ENCODE results near the gene TPK1. TPM values are rescaled to one million over a fixed set of nuclear protein-coding genes. Genes with fewer than 3 reads are reported as not detected.
"Not testable (repeated sequence)": the region's sequence is repeated elsewhere in the genome, so short reads cannot be mapped to it uniquely, and the experiment has no call there.

The TPK1 gene
- total and polyA plus RNA-seq, 2 donors, result 6.7 to 7.4 TPM

DNA sequence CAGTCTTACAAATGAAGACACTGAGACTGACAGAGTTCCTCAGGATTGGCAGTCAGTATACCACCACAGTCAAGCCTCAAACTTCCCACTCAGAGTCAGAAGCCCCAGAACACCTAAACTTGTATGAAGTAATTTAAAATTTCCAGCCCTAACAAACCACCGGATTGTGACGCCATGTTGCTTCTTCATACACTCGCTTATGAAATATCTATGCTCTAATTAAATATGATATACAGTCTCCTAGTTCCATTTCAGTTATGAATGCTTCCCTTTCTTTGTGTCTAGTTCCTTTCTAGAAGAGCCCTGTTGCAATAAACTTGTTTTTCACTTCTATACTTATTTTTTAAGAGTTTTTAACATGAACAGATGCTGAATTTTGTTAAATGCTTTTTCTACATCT is 260.4 kb downstream of the TPK1 start:
- Histone ChIP-seq H3K36me3 (ENCODE audit: control insufficient read depth in 2 of 2, insufficient read depth in 2 of 2, low read length in 1 of 2) (no peaks in the 10 kb centered on the region), H3K27me3 (ENCODE audit: control insufficient read depth in 2 of 2, insufficient read depth in 1 of 2, low read length in 1 of 2) (no peaks in the 10 kb centered on the region), H3K4me3 (ENCODE audit: low read length in 2 of 2) (no peak overlapping the region), H3K27ac (ENCODE audit: low read depth in 1 of 2, low read length in 1 of 2) (no peak overlapping the region), H3K4me1 (ENCODE audit: control insufficient read depth in 2 of 2, insufficient read depth in 2 of 2, low read length in 2 of 2) (no peaks in the 10 kb centered on the region), H3K9me3 (ENCODE audit: control insufficient read depth in 2 of 2, insufficient read depth in 1 of 2, low read length in 1 of 2) (no peaks in the 10 kb centered on the region)
- DNase-seq (ENCODE audit: low read depth in 6 of 9, low spot score in 9 of 9), result no peak
- 96% methylated on average over 3 of the region's 3 CpGs for WGBS

DNA sequence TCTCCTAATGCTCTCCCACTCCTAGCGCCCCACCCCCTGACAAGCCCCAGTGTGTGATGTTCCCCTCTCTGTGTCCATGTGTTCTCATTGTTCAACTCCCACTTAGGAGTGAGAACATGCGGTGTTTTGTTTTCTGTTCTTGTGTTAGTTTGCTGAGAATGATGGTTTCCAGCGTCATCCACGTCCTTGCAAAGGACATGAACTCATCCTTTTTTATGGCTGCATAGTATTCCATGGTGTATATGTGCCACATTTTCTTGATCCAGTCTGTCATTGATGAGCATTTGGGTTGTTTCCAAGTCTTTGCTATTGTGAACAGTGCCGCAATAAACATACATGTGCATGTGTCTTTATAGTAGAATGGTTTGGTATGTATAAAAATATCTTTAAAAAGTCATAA is 261.1 kb downstream of the TPK1 start:
- not testable (repeated sequence) for H3K36me3 ChIP-seq (ENCODE audit: control insufficient read depth in 2 of 2, insufficient read depth in 2 of 2, low read length in 1 of 2); H3K4me1 ChIP-seq (ENCODE audit: control insufficient read depth in 2 of 2, insufficient read depth in 2 of 2, low read length in 2 of 2); H3K4me3 ChIP-seq (ENCODE audit: low read length in 2 of 2); DNase-seq (ENCODE audit: low read depth in 6 of 9, low spot score in 9 of 9); H3K27me3 ChIP-seq (ENCODE audit: control insufficient read depth in 2 of 2, insufficient read depth in 1 of 2, low read length in 1 of 2); H3K9me3 ChIP-seq (ENCODE audit: control insufficient read depth in 2 of 2, insufficient read depth in 1 of 2, low read length in 1 of 2); H3K27ac ChIP-seq (ENCODE audit: low read depth in 1 of 2, low read length in 1 of 2)
- 85% methylated on average over 5 of the region's 5 CpGs for WGBS

DNA sequence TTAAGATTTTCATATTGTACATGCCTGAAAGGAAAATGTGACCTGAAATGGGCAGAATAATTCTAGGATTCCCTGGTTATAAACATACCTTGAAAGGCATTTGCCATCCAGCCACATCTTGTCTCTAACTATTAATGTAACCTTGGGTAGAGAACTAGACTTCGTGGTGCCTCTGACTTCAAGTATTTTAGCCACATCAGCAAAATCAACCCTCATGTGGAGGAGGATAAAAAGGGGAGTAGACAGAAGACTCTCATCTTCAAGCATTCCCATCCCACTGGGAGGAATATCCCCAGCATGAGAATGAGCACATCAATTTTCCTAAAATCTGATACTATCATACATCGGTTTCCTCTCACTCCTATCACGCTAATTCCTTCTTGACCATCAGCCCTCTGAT is 267.6 kb downstream of the TPK1 start:
- H3K36me3 ChIP-seq (ENCODE audit: control insufficient read depth in 2 of 2, insufficient read depth in 2 of 2, low read length in 1 of 2), result no peaks in the 10 kb centered on the region
- no peaks in the 10 kb centered on the region for H3K4me1 ChIP-seq (ENCODE audit: control insufficient read depth in 2 of 2, insufficient read depth in 2 of 2, low read length in 2 of 2)
- no peaks in the 10 kb centered on the region for H3K9me3 ChIP-seq (ENCODE audit: control insufficient read depth in 2 of 2, insufficient read depth in 1 of 2, low read length in 1 of 2)
- no peak overlapping the region for H3K27ac ChIP-seq (ENCODE audit: low read depth in 1 of 2, low read length in 1 of 2)
- H3K4me3 ChIP-seq (ENCODE audit: low read length in 2 of 2), result no peak overlapping the region
- DNase-seq (ENCODE audit: low read depth in 6 of 9, low spot score in 9 of 9), result no peak
- no peaks in the 10 kb centered on the region for H3K27me3 ChIP-seq (ENCODE audit: control insufficient read depth in 2 of 2, insufficient read depth in 1 of 2, low read length in 1 of 2)
- 98% methylated on average over 3 of the region's 3 CpGs for WGBS

DNA sequence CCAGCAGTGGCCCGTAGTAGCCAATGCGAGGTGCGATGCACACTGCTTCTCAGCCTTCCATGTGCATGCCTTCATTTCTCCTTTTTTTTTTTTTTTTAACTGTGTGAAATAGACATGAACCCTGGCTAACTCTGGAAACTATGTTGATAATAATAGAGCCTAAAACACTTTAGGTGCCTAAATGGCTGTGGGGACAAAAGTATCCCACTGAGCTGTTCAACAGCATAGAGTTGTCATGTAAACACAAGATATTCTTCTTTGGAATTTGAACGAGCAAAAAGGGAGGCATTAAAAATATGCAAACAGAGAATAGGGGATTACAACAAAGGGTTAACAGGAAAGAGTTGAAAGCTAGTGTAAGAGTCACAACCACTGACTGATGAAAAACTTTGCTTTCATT is 270.3 kb downstream of the TPK1 start:
- Histone ChIP-seq H3K27me3 (ENCODE audit: control insufficient read depth in 2 of 2, insufficient read depth in 1 of 2, low read length in 1 of 2) (no peaks in the 10 kb centered on the region), H3K36me3 (ENCODE audit: control insufficient read depth in 2 of 2, insufficient read depth in 2 of 2, low read length in 1 of 2) (no peaks in the 10 kb centered on the region), H3K4me3 (ENCODE audit: low read length in 2 of 2) (no peak overlapping the region), H3K27ac (ENCODE audit: low read depth in 1 of 2, low read length in 1 of 2) (no peak overlapping the region), H3K4me1 (ENCODE audit: control insufficient read depth in 2 of 2, insufficient read depth in 2 of 2, low read length in 2 of 2) (no peaks in the 10 kb centered on the region), H3K9me3 (ENCODE audit: control insufficient read depth in 2 of 2, insufficient read depth in 1 of 2, low read length in 1 of 2) (no peaks in the 10 kb centered on the region)
- 97% methylated on average over 4 of the region's 4 CpGs for WGBS
- DNase-seq (ENCODE audit: low read depth in 6 of 9, low spot score in 9 of 9), result no peak

DNA sequence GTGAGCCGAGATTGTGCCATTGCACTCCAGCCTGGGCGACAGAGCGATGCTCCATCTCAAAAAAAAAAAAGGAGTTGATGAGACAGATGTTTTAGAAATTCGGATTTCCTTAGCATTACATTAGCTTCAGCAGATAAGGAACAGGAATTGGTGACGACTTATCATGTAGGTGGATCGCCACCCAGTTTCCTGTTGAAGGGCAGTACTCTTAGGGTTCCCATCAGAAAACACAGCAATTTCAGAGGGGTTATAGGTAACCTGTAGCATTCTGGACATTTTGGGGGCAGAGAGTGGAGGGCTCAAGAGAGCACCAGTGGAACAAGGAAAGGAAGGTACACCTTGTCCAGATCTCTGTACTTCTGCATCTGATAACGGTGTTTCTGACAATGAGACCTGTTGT is 286.0 kb downstream of the TPK1 start:
- Histone ChIP-seq H3K27ac (ENCODE audit: low read depth in 1 of 2, low read length in 1 of 2) (no peak overlapping the region), H3K27me3 (ENCODE audit: control insufficient read depth in 2 of 2, insufficient read depth in 1 of 2, low read length in 1 of 2) (no peaks in the 10 kb centered on the region), H3K4me1 (ENCODE audit: control insufficient read depth in 2 of 2, insufficient read depth in 2 of 2, low read length in 2 of 2) (no peaks in the 10 kb centered on the region), H3K36me3 (ENCODE audit: control insufficient read depth in 2 of 2, insufficient read depth in 2 of 2, low read length in 1 of 2) (no peaks in the 10 kb centered on the region), H3K4me3 (ENCODE audit: low read length in 2 of 2) (no peak overlapping the region), H3K9me3 (ENCODE audit: control insufficient read depth in 2 of 2, insufficient read depth in 1 of 2, low read length in 1 of 2) (no peaks in the 10 kb centered on the region)
- DNase-seq (ENCODE audit: low read depth in 6 of 9, low spot score in 9 of 9), result no peak
- 47% methylated on average over 7 of the region's 7 CpGs for WGBS

DNA sequence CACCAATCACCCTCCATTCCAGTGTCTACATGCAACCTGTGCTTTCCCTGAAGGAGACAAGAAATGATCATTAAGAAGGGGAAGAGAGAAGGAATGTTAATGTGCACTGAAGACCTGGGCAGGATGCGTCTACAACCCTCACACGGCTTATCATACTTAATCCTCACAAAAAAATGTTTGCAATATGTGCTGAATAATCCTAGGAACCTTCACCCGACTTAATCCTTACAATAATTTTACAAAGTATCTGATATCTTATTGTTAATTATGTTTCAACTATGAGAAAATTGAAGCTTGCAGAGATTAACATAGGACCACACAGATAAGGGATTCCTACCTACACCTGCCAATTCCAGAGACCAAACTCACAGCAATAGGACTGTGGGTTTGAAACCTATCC is 287.3 kb downstream of the TPK1 start:
- no peak for DNase-seq (ENCODE audit: low read depth in 6 of 9, low spot score in 9 of 9)
- Histone ChIP-seq H3K27me3 (ENCODE audit: control insufficient read depth in 2 of 2, insufficient read depth in 1 of 2, low read length in 1 of 2) (no peaks in the 10 kb centered on the region), H3K4me3 (ENCODE audit: low read length in 2 of 2) (no peak overlapping the region)

DNA sequence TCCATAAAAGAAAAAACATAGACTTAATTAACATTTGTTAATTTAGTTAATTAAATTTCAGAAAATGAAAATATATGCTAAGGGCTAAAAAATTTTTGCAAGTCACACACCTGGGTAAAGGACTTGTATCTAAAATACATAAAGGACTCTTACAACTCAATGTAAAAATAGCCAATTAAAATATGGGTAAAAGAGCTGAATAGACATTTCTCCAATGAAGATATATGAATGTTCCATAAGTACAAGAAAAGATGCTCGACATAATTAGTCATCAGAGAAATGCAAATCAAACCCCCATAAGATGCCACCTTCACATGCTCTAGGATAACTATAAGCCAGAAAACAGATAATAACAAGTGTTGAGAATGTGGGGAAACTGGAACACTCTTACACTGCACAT is 288.0 kb downstream of the TPK1 start:
- H3K36me3 ChIP-seq (ENCODE audit: control insufficient read depth in 2 of 2, insufficient read depth in 2 of 2, low read length in 1 of 2), result no peaks in the 10 kb centered on the region
- no peak overlapping the region for H3K4me3 ChIP-seq (ENCODE audit: low read length in 2 of 2)
- DNase-seq (ENCODE audit: low read depth in 6 of 9, low spot score in 9 of 9), result no peak
- no peaks in the 10 kb centered on the region for H3K9me3 ChIP-seq (ENCODE audit: control insufficient read depth in 2 of 2, insufficient read depth in 1 of 2, low read length in 1 of 2)
- WGBS, result 93% methylated on average over 1 of the region's 1 CpG
- no peaks in the 10 kb centered on the region for H3K4me1 ChIP-seq (ENCODE audit: control insufficient read depth in 2 of 2, insufficient read depth in 2 of 2, low read length in 2 of 2)
- no peak overlapping the region for H3K27ac ChIP-seq (ENCODE audit: low read depth in 1 of 2, low read length in 1 of 2)
- H3K27me3 ChIP-seq (ENCODE audit: control insufficient read depth in 2 of 2, insufficient read depth in 1 of 2, low read length in 1 of 2), result no peaks in the 10 kb centered on the region

More for the DNA sequence above, 287.3 kb downstream of the TPK1 start:
- no peak overlapping the region for H3K27ac ChIP-seq (ENCODE audit: low read depth in 1 of 2, low read length in 1 of 2)
- H3K36me3 ChIP-seq (ENCODE audit: control insufficient read depth in 2 of 2, insufficient read depth in 2 of 2, low read length in 1 of 2), result no peaks in the 10 kb centered on the region
- H3K9me3 ChIP-seq (ENCODE audit: control insufficient read depth in 2 of 2, insufficient read depth in 1 of 2, low read length in 1 of 2), result no peaks in the 10 kb centered on the region
- 98% methylated on average over 3 of the region's 3 CpGs for WGBS
- H3K4me1 ChIP-seq (ENCODE audit: control insufficient read depth in 2 of 2, insufficient read depth in 2 of 2, low read length in 2 of 2), result no peaks in the 10 kb centered on the region

DNA sequence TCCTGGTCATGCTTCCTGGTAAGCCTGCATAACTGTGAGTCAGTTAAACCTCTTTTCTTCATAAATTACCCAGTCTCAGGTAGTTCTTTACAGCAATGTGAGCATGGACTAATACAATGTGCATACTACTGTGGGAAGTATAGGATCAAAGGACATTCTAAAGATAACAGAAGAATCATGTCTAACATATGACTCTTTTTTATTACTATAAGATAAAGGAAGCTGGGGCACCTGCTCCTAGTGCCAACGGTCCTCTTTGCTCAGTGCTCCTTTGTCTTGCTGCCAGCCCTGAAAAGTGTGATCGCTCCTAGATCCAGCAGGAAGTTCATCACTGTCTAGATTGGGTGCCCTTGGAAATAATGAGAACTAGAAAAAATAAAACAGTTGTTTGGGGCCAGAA is 289.1 kb downstream of the TPK1 start:
- Histone ChIP-seq H3K27ac (ENCODE audit: low read depth in 1 of 2, low read length in 1 of 2) (no peak overlapping the region), H3K4me3 (ENCODE audit: low read length in 2 of 2) (no peak overlapping the region), H3K27me3 (ENCODE audit: control insufficient read depth in 2 of 2, insufficient read depth in 1 of 2, low read length in 1 of 2) (no peaks in the 10 kb centered on the region), H3K9me3 (ENCODE audit: control insufficient read depth in 2 of 2, insufficient read depth in 1 of 2, low read length in 1 of 2) (no peaks in the 10 kb centered on the region), H3K36me3 (ENCODE audit: control insufficient read depth in 2 of 2, insufficient read depth in 2 of 2, low read length in 1 of 2) (no peaks in the 10 kb centered on the region), H3K4me1 (ENCODE audit: control insufficient read depth in 2 of 2, insufficient read depth in 2 of 2, low read length in 2 of 2) (no peaks in the 10 kb centered on the region)
- DNase-seq (ENCODE audit: low read depth in 6 of 9, low spot score in 9 of 9), result no peak
- WGBS, result 93% methylated on average over 2 of the region's 2 CpGs

DNA sequence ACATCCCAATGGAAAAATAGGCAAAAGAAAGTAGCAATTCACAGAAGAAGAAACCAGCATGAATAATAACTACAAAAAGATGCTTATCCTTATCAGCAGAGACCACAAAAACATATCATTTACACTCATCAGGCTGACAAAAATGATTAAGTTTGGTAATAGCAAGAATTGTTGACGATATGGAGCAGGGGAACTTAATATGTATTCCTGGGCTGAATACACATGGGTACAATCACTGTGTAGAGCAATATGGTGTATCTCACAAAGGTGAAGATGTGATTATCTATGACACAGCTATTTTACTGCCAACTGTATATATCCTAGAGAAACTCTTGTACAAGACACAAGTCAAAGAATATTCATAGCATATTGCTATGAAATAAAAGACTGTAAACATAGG is 290.5 kb downstream of the TPK1 start:
- Histone ChIP-seq H3K9me3 (ENCODE audit: control insufficient read depth in 2 of 2, insufficient read depth in 1 of 2, low read length in 1 of 2) (no peaks in the 10 kb centered on the region), H3K27me3 (ENCODE audit: control insufficient read depth in 2 of 2, insufficient read depth in 1 of 2, low read length in 1 of 2) (no peaks in the 10 kb centered on the region), H3K4me3 (ENCODE audit: low read length in 2 of 2) (no peak overlapping the region), H3K36me3 (ENCODE audit: control insufficient read depth in 2 of 2, insufficient read depth in 2 of 2, low read length in 1 of 2) (no peaks in the 10 kb centered on the region), H3K4me1 (ENCODE audit: control insufficient read depth in 2 of 2, insufficient read depth in 2 of 2, low read length in 2 of 2) (no peaks in the 10 kb centered on the region), H3K27ac (ENCODE audit: low read depth in 1 of 2, low read length in 1 of 2) (no peak overlapping the region)
- no peak for DNase-seq (ENCODE audit: low read depth in 6 of 9, low spot score in 9 of 9)
- 91% methylated on average over 1 of the region's 1 CpG for WGBS

All from thymus (tissue), 11 donors.